GM18519 (cell line): ENCODE results near the gene TMEM253.

Source experiments
- ATAC-seq: cut with Tn5 transposase; IDR thresholded peaks from one replicate; pipeline ENCODE4 v1.9.1; 2021; ENCODE audit warnings: mild to moderate bottlenecking, moderate library complexity; ENCODE audit not compliant: unreplicated experiment, low FRiP score

Gene TMEM253

DNA sequence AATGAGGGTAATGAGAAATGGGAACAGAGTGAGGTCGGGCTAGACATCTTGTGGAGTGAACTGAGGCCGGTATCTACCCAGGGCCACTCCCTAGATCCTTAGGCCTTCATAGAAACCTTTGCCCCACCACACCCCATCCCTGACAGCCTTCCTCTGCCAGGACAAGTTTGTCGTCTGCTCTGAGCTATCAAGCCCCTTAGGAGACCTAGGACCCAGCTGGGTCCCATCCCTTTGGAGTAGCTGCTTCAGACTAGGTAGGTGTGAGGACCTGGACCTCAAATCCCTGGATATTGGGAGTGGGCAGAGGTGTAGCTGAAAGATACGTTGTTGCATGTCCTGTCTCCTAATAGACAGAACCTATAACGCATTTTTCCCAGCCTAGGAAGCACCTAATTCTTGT is at the start of gene TMEM253:
Gene TMEM253 (plus strand): TSS at position 136 of the 400 bp plus-strand sequence. CDS start 278 bp downstream, outside the sequence.
- no peak for ATAC-seq

DNA sequence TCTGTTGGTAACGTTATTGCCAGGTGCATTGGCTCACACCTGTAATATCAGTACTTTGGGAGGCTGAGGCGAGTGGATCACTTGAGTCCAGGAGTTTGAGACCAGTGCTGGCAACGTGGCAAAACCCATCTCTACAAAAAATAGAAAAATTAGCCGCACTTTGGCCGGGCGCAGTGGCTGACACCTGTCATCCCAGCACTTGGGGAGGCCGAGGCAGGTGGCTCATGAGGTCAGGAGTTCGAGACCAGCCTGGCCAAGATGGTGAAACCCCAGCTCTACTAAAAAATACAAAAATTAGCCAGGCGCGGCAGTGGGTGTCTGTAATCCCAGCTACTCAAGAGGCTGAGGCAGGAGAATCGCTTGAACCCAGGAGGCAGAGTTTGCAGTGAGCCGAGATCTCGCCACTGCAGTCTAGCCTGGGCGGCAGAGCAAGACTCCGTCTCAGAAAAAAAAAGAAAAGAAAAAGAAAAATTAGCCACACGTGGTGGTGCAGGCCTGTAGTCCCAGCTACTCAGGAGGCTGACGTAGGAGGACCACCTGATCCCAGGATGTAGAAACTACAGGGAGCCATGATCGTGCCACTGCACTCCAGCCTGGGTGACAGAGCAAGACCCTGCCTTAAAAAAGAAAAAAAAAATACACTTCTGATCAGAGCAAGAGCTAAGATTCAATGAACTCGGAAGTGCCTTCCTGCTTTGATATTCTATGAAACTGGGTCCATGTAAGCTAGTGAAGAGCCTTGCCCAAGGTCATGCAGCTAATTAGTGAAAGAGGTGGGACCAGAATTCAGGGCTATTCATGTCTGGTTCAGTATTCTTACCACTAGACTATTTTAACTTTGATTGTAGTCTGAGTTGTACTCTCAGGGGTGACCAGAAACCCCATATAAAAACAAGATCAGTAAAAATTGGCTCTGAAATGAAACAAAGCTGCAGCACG is 47.4 kb upstream of the TMEM253 start:
- ATAC-seq, result no peak

DNA sequence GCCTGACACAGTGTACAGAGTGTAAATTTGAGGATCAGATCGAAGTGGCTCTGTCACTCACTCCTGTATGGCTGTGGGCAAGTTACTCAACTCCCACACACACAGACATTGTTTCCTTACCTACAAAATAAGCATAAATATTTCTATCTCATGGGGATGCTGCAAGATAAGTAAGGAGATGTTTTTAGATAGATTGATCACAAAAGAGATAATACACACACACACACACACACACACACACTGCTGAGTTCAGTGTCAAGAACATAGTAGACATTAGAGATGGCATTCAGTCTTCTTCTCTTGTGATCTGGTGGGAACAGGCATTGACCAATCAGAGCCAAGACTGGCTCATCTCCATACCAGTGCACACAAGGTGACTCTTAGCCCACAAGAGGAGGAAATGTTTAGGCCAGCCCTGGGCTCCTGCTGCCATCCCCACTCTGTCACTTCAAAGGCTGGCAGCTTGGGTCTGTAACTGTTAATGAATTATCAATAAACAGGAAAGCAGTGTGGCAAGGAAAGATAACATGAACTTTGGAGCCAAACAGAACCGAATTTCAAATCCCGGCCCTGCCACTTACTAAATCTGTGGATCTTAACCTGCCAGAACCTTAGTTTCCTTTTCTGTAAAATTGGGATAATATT is 46.6 kb upstream of the TMEM253 start:
- ATAC-seq, result no peak

DNA sequence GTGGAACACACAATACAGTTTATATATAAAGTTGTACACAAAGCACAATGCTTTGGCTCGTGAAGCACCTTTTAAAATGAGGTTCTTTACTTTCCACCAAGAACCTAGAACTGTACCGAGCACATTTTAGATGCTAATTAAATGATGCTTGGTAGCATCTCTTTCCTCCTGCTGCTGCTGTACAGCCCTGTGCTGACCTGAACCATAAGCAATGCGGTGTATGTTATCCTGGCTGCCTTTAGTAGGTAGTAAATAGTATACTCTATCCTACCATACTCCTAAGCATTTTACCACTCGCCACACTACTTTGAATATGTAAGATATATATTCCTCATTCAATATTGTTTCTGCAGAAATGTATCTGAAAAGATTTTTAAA is 46.1 kb upstream of the TMEM253 start:
- ATAC-seq, result no peak

DNA sequence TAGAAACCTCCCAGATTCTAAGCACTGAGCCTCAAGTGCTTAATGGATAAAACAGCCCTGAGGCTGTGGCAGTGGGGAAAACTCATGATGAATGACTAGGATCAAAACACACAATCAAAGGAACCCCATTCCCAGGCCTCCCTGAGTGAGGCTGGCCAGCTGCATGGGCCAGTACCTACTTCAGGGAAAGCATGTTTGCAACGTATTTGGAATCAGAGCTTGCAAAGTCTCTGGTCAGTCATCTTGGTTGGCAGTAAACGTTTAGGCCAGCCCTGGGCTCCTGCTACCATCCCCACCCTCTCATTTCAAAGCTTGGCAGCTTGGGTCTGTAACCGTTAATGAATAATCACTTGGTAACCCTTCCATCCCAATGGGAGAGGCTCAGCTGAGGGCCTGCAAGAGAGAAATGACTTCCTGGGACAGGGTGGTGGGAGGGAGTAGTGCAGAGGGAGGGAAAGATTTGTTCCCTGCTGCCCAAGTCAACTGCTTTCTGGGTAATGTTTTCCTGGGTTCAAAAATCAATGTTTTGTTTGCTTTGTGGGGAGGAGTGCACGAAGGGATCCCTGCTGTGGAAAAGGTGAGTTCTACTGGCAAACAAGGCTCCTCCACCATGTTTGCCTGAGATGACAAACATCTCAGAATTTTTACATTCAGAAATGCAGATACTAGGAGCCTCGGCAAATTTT is 45.3 kb upstream of the TMEM253 start:
- no peak for ATAC-seq

DNA sequence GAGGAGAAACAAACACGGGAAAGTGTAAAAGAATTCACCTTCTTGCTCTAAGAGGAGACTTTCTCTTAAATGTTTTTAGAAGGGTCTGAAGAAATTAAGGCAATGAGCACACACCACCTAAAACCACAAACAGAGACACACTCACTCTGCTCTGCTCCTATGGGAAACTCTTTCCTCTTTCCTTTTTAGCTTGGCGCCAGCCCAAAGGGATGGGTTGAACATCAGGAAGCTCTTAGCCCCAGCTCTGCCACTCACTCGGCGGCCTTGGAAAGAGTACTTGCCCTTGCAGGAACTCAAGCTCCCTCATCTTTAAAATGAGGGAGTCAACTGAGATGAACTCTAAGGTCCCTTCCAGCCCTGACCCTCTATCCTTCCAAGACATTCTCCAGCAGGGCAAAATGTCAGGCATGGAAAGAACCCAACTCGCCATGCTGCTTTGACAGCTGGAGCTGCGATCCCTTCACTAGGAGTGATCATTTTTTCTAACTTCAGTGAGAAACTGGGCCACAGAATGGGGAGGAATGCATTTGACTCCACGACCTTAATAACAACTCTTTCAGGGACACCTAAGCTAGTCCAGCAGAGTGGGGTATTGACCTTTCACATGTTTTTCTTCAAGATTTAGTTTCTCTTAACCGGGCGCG is 44.2 kb upstream of the TMEM253 start:
- ATAC-seq, result no peak

DNA sequence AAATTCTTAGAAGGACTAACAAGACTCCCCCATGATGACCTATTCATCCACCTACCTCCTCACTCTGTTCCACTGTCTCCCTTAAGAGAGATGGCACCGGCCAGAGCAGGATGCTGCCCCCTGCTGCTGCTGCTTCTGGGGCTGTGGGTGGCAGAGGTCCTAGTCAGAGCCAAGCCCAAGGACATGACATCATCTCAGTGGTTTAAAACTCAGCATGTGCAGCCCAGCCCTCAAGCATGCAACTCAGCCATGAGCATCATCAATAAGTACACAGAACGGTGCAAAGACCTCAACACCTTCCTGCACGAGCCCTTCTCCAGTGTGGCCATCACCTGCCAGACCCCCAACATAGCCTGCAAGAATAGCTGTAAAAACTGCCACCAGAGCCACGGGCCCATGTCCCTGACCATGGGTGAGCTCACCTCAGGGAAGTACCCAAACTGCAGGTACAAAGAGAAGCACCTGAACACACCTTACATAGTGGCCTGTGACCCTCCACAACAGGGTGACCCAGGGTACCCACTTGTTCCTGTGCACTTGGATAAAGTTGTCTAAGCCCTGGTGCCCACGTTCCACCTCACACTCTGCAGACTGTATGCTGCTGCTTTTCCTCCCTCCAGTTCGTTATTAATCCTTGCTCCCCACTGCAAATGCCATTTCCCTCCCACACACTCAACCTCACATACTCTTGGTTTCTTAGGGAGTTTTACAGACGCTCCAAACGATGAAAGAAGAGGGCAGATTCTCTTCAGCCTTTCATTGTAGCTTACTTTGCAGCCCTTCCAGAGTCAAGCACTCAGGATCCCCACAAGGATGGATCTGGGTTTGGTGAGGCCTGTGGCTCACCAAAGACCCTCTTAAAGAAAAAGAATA is 42.8 kb upstream of the TMEM253 start, which contains the start of gene RNASE8:
Gene RNASE8 (plus strand): TSS at position 20 of the 873 bp plus-strand sequence. CDS start 71 bp downstream, at position 91.
- no peak for ATAC-seq

- no peak for ATAC-seq
Observed at GRCh38 chr14:21058903-21059302, 42.0 kb upstream of the TMEM253 start.

GRCh38 chr14:21059842-21060613 is 40.8 kb upstream of the TMEM253 start:
- no peak for ATAC-seq

DNA sequence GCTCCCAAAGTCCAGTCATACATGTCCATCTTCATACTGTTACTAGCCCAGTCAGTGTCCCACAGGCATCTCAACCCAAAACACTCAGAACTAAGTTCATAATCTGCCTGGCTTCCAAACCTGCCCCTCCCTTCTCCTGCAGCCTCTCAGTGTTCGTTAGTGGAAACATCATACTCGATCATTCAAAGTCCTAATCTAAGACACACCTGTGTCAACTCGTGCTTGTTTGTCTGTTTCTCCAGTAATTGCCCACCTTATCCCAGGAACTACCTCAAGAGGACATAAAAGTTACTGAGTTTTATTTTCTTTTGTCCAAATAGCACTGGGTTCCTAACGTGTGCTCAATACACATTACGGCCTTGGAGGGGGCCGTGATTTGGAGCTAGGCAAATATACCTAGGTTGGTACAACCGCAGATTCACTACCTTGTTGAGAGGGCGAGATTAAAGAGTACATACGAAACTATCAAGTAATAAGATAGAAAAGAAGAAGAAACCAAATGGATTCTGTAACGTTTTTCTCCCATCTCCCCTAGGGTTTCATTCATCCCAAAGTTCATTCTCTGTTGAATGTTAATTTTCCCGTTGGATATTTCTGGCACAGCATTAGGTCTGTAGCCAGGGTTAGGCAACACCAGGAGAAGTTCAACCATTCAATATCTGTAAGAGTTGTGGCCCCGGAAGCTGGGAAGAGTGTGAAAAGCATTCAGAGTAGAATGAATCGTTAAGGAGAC is 40.1 kb upstream of the TMEM253 start:
- no peak for ATAC-seq

DNA sequence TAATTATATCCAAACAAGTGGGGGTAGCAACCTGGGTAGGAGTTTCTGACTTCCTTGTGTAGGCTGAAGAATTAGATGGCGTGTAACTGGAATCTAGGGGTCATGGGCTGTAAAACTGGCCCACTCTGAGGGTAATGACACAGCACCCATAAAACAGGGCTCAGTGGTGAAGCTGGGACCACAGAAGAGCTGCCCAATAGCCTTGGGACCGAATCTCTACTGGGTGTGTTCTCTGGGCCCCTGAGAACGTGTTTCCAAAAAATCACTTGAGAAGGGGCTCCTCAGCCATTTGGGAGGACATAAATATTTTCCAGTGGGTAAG is 39.6 kb upstream of the TMEM253 start:
- no peak for ATAC-seq

DNA sequence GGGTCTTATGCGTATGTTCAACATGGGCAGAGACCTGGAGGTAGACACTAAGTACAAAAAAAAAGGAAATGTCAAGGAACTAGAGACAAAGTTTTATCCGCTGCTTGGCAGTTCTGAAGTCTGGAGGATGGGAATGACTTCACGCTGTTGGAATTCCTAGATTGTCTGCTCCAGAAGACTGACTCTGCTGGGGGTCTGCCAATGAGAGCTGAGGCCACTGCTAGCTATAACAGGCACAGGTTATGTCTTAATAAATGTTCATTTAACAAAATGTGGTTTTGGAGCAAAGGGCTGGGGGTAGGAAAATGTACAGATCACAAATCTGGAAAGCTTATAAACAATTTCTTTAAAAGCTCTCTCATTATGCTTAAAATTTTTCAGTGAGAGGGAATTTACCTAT is 37.4 kb upstream of the TMEM253 start:
- ATAC-seq, result no peak

DNA sequence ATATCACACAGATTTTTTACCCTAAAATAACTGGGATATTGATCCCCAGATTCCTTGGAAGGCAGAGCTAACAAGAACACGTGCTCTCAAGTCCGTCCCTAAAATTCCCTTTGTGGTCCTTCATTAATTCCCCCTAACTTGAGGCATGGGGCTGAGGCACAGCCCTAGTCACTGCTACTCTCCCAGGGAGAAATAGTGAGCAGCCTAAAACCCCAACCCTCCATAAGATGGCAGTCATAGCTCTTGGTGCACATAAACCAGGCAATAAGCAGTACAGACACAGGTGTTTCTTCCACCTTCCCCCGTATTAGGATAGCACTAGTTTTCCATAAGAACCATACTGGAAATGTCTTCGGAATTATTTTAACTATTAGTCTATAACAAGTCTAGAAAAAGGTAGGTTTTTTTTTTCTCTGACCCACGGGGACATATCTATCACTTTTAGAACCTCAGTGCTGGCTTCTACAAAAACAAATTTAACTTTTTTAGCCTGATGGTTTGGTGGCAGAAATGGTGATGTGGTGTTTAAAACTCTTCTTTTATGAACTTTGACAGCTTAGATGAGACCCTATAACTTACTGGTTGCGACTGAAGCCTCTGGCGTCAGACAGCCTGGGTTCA is 33.9 kb upstream of the TMEM253 start:
- no peak for ATAC-seq

DNA sequence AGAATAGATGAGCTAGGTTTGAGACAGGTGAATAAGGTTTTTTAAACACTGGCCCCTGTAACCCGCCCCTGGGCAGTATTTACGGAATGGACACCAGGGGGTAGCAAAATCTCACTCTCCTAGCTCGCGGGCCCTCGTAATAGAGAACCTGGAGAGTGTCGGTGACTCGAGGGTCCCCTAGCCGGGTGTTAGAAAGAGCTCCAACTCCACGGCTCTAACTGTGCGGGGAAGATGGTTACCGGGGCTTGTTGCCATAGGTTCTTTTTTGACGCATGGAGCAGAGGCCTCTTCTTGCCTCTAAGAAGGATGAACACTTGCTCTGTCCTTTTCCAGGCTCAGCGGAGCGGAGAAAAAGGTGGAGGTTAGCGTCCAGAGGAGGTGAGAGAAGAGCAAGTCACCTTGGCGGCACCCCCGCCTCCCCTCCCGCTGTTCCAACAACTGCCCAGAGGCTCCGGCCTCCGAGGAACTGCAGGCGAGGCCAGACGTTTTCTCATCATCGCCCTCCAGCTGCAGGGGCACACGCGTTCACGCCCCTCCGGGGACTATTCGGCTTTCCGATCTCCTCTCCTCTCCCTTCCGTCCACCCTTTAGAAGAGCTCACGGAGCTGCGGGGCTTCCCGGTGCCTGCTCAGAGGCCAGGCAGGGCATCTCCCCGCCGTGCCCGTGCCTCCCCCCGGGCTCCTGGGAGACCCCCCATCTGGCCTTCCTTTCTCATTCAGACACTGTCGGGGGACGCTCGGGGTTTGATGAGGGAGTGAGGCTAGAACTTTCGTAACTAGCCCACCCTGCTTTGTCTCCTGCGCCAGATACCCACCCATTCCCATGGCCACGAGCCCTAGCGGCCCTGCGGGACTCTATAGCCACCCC is 32.1 kb upstream of the TMEM253 start:
- no peak for ATAC-seq

GRCh38 chr14:21069388-21070082 is 31.3 kb upstream of the TMEM253 start:
- ATAC-seq, result no peak

DNA sequence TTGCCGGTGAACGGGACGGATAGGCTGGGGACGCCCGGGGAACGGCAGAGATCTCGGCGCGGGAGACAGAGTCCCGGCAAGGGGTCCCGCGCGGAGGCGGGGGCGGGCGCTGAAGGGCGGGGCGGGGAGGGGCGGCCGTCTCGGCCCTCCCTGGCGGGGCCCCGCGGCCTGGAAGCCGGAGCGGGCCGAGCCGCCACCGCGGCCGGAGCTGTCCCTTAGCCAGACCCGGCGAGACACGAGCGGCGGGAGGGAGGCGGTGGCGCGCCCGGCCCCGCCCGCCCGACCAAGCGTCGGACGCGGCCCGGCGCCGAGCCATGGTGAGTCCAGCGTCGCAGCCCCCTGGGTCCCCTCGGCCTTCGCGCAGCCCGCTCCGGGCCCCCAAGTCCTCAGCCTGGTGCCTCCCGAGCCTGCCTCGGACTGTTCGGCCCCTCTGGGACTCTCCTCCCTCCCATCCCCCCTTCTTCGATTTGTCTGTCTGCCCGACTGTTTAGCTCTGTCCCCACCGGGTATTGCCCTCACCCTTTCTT is 30.7 kb upstream of the TMEM253 start, which contains the start of gene ARHGEF40:
Gene ARHGEF40 (plus strand): TSS at position 222 of the 527 bp plus-strand sequence. CDS start 93 bp downstream, at position 315.
- no peak for ATAC-seq
